Neutrophil (primary cell): ENCODE results near the gene GPX2.

Experiments
- H3K27ac ChIP-seq: fragments of 200-600 bp; sonication (generic); 2 replicates; pipeline ENCODE4 v1.5.1; 2016; ENCODE audit warnings: mild to moderate bottlenecking, moderate library complexity
- H3K27me3 ChIP-seq: fragments of 200-600 bp; sonication (generic); 2 replicates; pipeline ENCODE4 v1.6.0; 2016; ENCODE audit warnings: mild to moderate bottlenecking
- H3K36me3 ChIP-seq: fragments of 200-600 bp; sonication (generic); 2 replicates; pipeline ENCODE4 v1.5.1; 2017
- H3K4me1 ChIP-seq, 2 experiments: fragments of 200-600 bp in 1 of 2; sonication (generic) in 1 of 2; 1 replicate in 1 of 2; 2 replicates in 1 of 2; pipeline versions ENCODE4 v1.5.1 to v1.6.1; 2013 to 2016; ENCODE audit warnings: low read depth in 1 of 2, low read length in 1 of 2, mild to moderate bottlenecking in 1 of 2, moderate library complexity in 1 of 2; ENCODE audit not compliant: control insufficient read depth in 1 of 2, insufficient read depth in 1 of 2
- H3K4me3 ChIP-seq, 2 experiments: fragments of 200-600 bp in 1 of 2; sonication (generic) in 1 of 2; 1 replicate in 1 of 2; 2 replicates in 1 of 2; pipeline ENCODE4 v1.5.1; 2013 to 2016; ENCODE audit warnings: low read depth in 1 of 2, low read length in 1 of 2, mild to moderate bottlenecking in 1 of 2, moderate library complexity in 1 of 2
- H3K9me3 ChIP-seq: fragments of 200-600 bp; sonication (generic); 2 replicates; pipeline ENCODE4 v1.5.1; 2016
- CTCF ChIP-seq: fragments of 200-600 bp; sonication (generic); IDR thresholded peaks from 2 replicates; pipeline ENCODE4 v1.5.1; 2016; ENCODE audit warnings: antibody characterized with exemption

The GPX2 gene

GRCh38 chr14:64912261-64912660 lies 30.3 kb downstream of the GPX2 start:
- Histone ChIP-seq H3K36me3 (no peaks in the 10 kb centered on the region), H3K4me1 (peaks cover 24 to 25% of the 10 kb centered on the region in 2 experiments), H3K27ac (no peak overlapping the region), H3K9me3 (no peaks in the 10 kb centered on the region), H3K27me3 (peaks cover 3% of the 10 kb centered on the region), H3K4me3 (no peak overlapping the region)
- no peak for TF ChIP-seq CTCF

- Histone ChIP-seq H3K27me3 (peaks cover 3% of the 10 kb centered on the region), H3K4me3 (no peak overlapping the region), H3K36me3 (no peaks in the 10 kb centered on the region), H3K9me3 (no peaks in the 10 kb centered on the region), H3K4me1 (peaks cover 23 to 26% of the 10 kb centered on the region in 2 experiments), H3K27ac (no peak overlapping the region)
- no peak for TF ChIP-seq CTCF
Measured at GRCh38 chr14:64910847-64911495, 31.6 kb downstream of the GPX2 start.

- no peak for TF ChIP-seq CTCF
- Histone ChIP-seq H3K36me3 (no peaks in the 10 kb centered on the region), H3K4me3 (no peak overlapping the region), H3K9me3 (no peaks in the 10 kb centered on the region), H3K4me1 (peaks cover 11 to 14% of the 10 kb centered on the region in 2 experiments), H3K27me3 (no peaks in the 10 kb centered on the region), H3K27ac (no peak overlapping the region)
Measured at GRCh38 chr14:64906022-64906421, 36.5 kb downstream of the GPX2 start.

- H3K4me3 ChIP-seq: no peak overlapping the region
- H3K9me3 ChIP-seq: no peaks in the 10 kb centered on the region
- peaks cover 21% of the 10 kb centered on the region for H3K27me3 ChIP-seq
- no peak for TF ChIP-seq CTCF
- H3K36me3 ChIP-seq: no peaks in the 10 kb centered on the region
- H3K27ac ChIP-seq: no peak overlapping the region
- no peaks in the 10 kb centered on the region for H3K4me1 ChIP-seq
Measured at GRCh38 chr14:64899958-64900357, 42.6 kb downstream of the GPX2 start.

- Histone ChIP-seq H3K4me1 (no peaks in the 10 kb centered on the region), H3K36me3 (no peaks in the 10 kb centered on the region), H3K4me3 (no peak overlapping the region), H3K9me3 (no peaks in the 10 kb centered on the region), H3K27me3 (peaks cover 31% of the 10 kb centered on the region), H3K27ac (no peak overlapping the region)
- no peak for TF ChIP-seq CTCF
Measured at GRCh38 chr14:64891839-64892375, 50.6 kb downstream of the GPX2 start.
